HG02973 (cell line): ENCODE data around the gene OPN4.
A peak's percentile ranks its signal among the peaks of the same experiment; 100 is the strongest.

Experiments used
- ATAC-seq: cut with Tn5 transposase; IDR thresholded peaks from one replicate; pipeline ENCODE4 v1.9.1; 2021; ENCODE audit warnings: moderate library complexity; ENCODE audit not compliant: unreplicated experiment

OPN4 gene

DNA sequence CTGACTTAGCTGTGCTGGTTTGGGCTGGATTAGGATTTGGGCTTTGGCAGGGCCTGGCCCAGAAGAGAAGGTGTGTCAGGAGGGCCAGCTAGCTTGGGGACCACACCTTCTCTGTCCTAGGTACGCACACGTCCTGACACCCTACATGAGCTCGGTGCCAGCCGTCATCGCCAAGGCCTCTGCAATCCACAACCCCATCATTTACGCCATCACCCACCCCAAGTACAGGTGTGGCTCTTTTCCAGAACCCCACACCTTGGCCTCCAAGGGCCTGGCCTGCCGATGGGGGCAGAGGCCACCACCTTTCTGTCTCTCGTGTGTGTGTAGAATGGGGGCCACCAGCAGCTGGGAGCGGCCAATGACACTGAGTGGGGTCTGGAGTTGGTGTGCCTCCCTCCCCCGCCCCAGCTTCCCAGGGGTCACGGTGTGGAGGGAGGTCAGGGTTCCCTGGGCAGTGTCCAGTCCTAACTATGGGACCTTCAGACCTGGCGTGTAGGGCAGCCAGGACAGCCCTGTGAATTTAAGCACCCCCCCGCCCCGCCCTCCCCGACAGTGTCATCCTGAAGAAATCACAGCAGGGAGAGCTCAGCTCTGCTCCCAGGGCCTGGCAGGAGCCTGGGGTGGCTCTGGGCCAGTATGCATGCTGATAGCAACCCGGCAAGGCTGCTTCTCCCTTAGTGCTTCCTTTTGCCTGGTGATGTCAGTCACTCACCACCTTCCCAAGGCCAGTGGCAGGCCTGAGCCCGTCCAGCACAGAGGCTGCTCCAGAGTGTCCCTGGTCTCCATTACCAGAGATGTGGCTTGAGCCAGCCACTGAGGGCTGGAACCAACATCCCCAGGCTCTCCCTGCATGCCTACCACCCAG lies 7.0 kb downstream of the OPN4 start:
- no peak for ATAC-seq

DNA sequence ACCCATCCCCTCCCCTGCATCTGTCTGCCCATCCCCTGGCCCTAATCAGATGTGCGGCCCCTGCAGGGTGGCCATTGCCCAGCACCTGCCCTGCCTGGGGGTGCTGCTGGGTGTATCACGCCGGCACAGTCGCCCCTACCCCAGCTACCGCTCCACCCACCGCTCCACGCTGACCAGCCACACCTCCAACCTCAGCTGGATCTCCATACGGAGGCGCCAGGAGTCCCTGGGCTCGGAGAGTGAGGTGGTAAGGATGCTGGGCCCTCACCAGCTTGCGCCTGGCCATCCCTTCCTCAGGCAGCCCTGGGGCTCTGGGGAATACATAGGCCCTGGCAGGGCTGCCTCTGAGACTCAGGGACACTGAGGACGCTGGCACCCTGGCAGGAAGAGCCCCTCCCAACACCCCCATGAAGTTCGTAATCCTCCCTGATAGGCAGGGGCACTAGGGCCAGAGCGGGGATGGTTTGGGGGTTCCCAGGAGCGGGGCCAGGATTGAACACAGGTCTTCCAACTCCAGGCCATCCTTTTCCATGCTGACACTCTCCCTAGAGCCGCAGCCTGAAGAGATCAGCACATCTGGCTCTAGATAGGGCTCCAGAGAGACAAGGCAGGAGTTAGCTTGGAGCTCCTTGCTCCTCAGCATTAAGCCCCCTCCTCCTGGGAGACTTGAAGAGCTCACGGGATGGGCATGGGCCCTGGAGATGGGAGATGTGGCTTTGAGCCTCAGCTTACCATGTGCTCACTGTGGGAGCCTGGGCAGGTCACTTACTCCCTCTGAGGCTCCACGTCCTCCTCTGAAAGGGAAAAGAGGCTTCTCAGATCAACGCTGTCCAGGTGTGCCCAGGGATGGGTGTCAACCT lies 8.1 kb downstream of the OPN4 start:
- ATAC-seq = no peak

DNA sequence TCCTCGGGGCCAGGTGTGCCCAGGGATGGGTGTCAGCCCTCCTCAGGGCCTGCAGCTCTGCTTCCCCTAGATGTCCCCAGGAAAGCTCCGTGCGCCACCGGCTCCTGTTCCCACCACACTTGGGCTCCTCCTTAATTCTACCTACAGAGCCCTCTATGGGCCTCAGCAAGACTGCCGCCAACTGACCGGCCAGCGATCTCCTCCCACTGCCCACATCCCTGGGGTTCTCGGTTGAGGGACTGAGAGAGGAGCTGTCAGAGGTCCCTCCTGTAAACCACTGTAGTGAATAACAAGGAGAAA lies 8.6 kb downstream of the OPN4 start:
- no peak for ATAC-seq

DNA sequence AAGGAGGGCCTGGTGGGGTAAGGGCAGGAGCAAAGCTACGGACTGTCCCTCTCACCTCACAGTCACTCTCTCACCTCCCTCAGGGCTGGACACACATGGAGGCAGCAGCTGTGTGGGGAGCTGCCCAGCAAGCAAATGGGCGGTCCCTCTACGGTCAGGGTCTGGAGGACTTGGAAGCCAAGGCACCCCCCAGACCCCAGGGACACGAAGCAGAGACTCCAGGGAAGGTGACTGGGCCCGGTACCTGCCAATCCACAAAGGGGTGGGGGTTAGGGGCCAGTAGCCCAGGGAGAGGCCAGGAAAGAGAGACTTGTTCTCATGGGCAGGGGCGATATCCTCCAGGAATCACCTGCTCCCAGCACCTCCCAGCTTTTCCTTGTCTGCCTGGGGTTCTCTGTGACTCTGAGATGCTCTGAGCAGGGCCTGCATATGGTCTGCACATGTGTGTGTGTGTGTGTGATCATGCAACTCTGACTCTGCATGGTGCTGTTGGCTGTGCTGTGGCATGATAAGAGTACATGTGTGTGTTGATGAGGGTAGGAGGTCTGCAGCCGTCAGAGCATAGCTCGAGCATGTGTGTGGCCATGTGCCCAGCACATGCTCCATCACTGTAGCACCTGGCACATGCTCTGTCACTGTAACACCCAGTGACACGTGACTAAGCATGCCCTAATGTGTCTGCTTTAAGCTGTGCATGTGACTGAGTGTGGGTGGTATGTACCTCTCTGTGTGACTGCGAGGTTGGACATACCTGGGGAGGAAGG lies 9.4 kb downstream of the OPN4 start:
- ATAC-seq = no peak

DNA sequence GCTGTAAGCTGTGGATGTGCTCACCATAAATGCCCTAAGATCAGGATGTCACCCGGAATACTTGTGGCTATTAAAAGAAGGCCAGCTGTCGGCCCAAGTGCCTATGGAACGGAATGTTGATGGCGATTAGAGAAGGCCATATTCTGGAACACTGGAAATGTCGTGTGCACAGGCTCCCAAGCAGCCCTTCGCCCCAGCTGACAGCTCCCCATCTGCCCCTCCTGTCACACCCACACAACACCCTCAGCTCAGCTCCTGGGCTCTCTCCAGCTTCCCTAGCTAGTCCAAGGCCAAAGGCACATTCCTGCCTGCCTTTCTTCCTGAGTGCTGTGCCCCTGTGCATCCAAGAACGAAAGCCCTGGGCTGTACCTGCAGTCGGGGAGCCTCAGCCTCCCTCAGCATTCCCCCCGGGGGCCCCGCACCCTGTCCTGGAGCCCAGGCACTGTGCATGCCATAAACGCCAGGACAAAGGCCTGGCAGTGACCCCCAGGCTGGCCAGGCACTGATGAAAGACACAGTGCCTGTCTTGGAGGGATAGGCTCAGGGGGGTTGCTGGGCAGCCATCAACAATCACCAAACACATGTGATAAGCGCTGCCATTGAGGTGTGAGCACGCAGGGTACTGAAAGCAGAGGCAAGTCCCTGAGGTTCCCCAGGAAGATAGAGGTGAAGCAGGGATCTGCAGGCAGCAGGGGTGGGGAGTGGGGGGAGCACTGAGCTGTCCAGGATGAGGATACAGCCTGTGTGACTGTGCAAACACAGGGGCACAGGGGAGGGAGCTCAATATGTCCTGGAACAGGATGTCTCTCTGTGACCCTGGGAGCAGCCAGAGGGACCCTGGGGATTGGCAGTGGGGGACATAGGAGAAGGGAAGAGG lies 10.2 kb downstream of the OPN4 start:
- no peak for ATAC-seq

DNA sequence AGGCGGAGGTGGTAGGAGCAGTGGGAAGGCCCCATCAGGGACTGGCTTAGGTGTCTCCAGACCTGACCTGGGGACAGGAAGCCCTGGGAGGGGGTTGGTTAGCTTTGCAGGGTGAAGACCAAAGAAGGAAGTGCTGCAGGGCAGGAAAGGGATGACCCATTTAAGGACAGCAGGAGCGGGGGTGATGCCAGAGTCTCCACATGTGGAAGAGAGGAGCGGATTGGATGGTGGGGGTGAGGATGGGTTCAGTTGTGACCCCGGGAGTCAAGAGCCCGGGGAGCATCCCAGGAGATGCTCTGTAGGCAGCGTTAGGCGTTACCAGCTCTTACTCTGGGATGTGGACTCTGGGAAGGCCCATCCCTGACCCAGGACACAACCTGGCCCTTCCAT lies 10.9 kb downstream of the OPN4 start:
- no peak for ATAC-seq

DNA sequence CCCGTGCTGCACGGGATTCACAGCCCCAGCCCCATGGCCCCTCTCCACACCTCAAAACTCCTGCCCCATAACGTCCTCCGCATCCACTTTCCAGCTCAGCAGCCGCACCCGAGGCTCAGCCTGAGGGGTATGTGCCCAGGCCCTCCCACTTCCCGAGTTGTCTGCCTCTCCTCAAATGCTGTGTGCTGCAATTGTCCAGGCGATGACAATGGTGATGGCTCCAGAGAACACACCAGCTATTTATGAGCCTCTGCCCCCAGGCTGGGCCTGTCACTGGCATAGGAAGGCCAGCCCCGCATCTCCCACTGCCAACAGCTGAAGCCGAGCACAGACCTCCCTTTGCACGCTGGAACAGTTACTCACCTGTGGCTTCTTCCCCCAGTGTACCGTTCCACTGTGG lies 11.5 kb downstream of the OPN4 start:
- no peak for ATAC-seq

DNA sequence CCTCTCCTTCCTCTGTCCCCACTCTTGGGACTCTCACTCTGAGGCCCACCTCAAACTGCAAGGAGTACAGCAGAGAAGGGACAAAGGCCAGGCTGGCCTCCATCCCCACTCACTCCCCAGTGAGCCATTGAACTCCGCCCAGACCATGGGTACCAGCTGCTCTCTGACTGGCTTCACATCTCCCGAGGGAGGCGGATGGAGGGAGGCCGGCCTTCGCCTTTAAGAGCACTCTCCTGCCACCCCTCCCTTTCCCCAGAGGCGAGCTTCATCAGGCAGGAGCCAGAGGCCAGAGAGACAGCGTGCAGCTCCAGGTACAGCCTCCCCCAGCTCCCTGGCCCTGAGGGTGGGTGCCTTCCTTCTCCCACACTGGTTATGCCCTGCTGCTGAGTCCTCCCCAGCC lies 12.2 kb downstream of the OPN4 start:
- no peak for ATAC-seq

DNA sequence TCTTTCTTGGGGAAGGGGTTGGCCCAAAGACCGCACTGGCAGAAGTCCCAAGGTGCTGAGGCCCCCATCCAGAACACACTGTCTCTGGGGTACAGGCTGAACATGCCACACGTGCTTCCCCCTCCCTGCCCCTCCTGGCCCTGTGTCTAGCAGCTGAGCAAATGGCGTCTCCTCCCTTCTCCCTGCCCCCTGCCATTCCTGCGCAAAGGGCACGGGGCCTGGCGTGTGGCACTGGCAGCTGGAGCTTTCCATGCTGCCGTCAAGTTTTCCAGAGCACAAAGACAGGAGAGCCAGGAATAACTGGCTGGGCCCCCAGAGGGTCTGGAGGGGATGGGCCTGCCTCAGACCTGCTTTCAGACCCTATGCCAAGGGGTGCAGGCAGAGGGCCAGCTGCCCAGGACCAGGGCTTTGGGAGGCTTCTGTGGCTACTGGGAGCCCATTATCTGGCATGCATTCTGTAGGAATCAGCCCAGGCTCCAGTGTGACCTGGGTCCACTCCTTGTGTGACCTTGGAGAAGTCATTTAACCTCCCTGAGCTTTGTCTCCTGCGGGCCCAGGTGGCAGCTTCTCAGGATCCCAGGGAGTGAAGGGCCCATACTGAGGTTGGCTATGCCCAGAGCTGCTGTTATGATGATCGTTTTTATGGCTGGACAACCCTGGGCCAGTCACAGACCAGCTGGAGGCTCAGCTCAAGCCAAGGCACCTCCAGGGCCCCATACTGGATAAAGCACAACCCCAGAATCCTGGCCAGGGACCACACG lies 13.3 kb downstream of the OPN4 start:
- no peak for ATAC-seq

DNA sequence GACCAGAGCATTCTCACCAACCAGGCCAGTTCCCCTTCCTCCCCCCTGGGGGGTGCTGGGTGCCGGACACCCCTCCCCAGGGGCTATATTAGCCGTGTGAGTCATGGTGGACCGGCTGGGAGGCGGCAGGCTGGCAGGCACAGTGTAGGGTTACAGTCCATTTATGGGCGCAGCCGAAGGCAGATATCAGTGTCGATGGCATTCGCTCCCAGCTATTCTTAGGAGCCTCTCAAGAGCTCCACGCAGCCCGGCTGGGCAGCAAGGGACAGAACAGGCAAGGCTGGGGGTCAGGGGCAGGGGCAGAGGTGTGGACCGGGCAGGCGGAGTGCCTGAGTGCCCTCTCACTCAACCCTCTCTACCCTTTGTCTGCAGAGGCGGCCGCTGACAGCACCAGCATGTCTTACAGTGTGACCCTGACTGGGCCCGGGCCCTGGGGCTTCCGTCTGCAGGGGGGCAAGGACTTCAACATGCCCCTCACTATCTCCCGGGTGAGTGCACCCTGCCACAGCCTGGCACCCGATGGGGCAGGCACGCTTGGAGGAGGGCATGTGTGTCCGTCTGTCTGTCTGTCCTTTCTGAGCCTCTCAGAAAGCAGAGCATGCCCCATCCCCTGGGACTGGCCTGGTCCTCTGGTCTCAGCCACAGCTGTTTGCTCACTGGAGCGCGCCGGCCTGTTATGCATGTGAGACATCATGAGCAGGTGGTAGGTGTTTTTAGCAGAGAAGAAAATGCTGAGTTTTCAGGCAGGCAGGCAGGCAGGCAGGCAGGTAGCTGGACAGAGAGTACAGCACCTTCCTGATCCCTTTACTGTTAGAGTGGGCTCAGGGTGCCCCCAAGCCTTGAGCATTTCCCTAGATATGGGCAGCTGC lies 14.2 kb downstream of the OPN4 start, which contains the start of gene LDB3:
Gene LDB3, plus strand, starts transcription at position 215 of the 869 bp plus-strand sequence. Its CDS starts 181 bp downstream, at position 396.
- peak; percentile 65 for ATAC-seq

DNA sequence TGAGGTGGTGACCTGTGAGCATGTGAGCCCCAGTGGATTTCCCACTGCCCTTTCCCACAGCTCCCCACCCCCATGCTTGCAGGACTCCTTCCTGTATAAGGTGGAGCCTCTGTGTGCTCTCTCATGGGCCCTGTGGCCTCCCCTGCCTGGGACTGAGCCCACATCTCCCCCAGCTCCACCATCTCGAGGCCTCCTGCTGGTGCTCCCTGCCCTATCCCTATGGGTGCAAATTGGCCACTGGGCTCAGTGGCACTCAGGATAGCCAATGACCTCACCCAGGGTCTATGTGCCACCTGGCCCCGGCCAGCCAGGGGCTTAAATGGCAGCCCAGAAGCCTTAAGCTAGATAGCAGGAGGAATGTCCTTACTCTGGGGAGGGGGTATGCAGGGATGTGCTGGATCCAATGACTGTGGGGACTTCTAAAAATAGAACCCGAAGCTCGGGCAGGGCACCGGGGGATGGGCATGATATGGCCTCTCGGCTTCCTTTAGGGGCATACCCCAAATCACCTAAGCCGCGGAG lies 16.0 kb downstream of the OPN4 start:
- ATAC-seq = no peak

DNA sequence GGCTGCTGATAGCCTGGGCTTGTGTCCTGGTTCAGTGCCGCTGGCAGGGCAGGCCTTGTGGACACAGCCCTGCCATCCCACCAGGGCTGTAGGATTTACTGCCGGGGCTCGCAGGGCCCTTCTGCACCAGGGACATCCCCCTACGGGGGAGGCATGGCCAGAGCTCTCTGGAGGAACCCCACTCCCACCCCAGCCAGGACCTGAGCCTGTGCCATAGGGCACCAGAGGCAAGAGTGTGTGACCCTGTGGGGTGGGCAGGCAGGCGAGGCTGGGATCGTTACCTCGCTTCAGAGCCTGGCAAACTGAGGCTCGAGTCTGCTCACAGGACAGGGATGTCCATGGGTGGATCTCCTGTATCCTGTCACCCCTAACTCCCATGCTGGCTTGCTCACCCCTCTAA lies 16.5 kb downstream of the OPN4 start:
- ATAC-seq = no peak

DNA sequence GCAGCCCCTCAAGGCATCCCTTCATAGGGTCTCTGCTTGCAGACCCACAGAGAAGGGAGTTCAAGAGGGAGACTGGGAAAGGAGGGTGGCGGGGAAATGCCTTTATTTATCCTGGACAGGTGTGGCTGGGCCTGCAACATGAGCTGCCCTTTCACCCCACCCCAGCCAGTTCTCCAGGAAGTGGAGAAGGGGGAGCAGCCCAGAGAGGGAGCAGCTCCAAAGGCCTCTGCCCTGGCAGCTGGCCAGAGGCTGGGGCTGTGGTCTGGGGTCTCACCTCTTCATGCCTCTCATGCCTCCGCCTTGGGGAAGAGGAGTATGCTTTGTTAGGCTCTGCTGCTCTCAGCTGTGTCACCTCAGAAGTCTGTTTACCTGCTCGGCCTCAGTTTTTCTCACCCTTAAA lies 17.1 kb downstream of the OPN4 start:
- ATAC-seq = no peak

DNA sequence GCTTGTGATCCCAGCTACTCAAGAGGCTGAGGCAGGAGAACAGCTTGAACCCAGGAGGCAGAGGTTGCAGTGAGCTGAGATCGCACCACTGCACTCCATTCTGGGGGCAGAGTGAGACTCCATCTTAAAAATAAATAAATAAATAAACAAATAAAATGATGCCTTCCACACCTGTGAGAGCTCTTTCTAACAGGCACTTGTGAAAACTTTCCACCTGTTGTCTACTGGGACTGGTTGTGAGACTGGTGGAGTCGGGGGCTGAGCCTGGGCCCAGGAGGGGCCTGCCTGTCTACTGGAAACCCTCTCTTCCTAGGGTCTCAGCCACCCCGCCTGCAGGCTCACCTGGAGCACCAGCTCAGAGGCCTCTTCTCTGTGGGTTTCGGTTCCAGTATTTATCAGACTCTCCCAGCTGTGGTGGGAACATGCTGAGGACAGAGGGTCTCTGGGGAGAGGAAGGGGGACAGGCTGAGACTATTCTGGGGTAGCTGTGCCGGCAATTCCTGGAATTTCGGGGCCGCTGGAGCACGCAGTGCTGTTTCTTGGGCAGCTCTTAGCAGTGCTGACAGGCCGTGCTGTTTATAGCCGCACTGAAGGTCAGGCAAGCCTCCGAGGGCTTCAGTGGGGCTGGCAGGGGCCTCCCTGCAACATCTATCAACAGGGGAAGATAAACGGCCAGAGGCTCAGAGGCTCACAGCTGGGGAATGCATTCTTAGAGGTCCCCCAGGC lies 17.8 kb downstream of the OPN4 start:
- ATAC-seq = no peak

DNA sequence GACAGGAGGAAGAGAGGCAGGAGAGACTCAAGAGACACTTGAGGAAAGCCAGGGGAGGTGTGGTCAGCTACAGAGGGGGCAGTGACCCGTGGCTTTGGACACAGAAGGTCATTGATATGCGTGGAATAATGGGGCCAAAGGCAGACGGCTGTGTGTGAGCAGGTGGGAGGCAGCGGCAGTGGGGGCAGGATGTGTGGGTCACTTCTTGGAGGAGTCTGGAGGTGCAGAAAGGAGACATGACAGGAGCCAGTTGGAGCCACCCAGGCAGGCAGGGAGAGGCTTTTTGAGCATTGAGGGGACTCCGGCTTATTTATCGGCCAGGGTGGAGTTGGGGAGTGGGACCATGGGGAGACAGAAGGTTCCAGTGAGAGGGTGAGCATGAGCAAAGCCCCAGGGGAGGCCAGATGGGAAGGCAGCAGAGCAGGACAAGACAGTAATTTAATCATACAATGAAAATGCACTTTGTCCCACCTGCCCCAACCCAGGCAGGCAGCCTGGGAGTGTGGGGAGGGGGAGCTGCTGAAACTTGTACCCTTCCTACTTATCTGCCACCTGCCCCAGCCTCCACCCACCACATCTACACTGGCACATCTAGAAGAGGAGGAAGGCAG lies 19.0 kb downstream of the OPN4 start:
- no peak for ATAC-seq

DNA sequence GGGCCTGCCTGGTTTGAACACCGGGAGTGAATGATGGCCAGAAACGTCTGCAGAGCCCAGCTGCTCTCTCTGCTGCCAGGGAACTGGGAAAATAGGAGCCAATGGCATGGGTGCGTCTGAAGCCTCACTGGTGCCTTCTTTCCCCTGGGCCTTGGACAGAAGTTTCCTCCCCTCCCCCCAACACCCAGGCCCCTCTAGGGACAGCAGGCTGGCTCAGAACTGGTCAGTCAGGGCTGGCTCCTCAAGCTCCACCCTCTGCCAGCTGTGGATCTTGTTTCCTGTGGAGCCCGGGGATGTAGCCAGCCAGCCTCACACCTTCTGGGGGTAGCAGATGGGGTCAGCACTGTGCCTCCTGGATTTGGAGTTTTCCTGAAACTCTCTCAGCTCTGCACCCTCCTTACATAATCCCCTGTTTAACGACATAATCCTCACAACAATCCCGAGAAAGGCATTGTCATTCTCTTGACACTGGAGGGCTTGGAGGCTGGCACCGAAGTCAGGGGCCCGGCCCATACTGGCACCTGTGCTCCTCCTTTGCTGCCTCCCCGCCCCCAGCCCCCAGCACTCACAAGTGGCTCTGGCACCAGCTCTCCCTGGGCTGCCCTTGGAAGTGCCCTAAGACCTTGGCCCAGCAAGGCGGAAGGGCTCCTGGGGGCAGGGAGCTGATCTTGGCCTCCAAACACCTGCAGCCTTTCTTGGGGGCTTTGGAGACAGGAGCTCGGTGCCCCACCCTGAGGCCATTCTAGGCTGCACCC lies 19.7 kb downstream of the OPN4 start:
- no peak for ATAC-seq

DNA sequence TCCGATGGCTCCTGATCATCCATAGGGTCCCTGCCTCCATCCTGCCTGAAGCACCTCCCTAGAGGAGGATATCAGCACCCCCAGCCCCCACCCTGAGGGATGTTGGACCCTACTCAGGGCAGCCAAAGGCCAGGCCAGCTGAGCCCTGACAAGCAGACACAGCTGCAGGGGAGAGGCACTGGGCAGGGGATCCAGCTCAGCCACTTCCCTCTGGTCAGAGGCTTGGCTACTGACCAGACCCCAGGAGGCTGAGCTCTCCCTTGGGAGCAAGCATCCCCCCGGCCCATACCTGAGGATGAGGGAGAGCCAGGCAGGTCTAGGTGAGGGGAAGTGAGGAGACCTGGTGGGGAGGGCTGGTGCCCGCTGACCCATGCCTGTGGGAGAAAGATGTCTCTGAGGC lies 20.6 kb downstream of the OPN4 start:
- ATAC-seq = no peak
